Measurements from ENCODE around the gene CACNA2D4.
"Not testable (repeated sequence)": the region's sequence is repeated elsewhere in the genome, so short reads cannot be mapped to it uniquely, and the experiment has no call there.

CACNA2D4 gene

GRCh38 chr12:1918081-1918883, at the start of gene CACNA2D4:
CACNA2D4 (minus strand) TSS chr12:1918652; CDS start chr12:1918473, 179 bp downstream.
- DNase-seq, result no peak

- DNase-seq, result no peak
These were observed 48.2 kb upstream of the CACNA2D4 start for GRCh38 chr12:1966561-1967226.

- no peak for DNase-seq
These were observed 47.5 kb upstream of the CACNA2D4 start for GRCh38 chr12:1965916-1966315.

GRCh38 chr12:1962051-1963020, 43.9 kb upstream of the CACNA2D4 start:
- DNase-seq, result no peak

GRCh38 chr12:1956716-1957115, 38.3 kb upstream of the CACNA2D4 start:
- DNase-seq, result no peak

- DNase-seq, result no peak
These were observed 31.5 kb upstream of the CACNA2D4 start for GRCh38 chr12:1949771-1950470.

- no peak for DNase-seq
These were observed 30.4 kb upstream of the CACNA2D4 start for GRCh38 chr12:1948883-1949282.

GRCh38 chr12:1947081-1947480, 28.6 kb upstream of the CACNA2D4 start:
- no peak for DNase-seq

GRCh38 chr12:1946296-1946695, 27.8 kb upstream of the CACNA2D4 start:
- DNase-seq, result no peak

- DNase-seq, result not testable (repeated sequence)
These were observed 27.1 kb upstream of the CACNA2D4 start for GRCh38 chr12:1945502-1945901.

GRCh38 chr12:1939801-1940607, 21.6 kb upstream of the CACNA2D4 start:
- DNase-seq, result peak; percentile 89 to 92

GRCh38 chr12:1939331-1939730, 20.9 kb upstream of the CACNA2D4 start:
- DNase-seq, result no peak

- DNase-seq, result no peak
These were observed 19.2 kb upstream of the CACNA2D4 start for GRCh38 chr12:1937481-1938224.

- DNase-seq, result no peak
These were observed 18.2 kb upstream of the CACNA2D4 start for GRCh38 chr12:1936406-1937320.

GRCh38 chr12:1935700-1936378, 17.4 kb upstream of the CACNA2D4 start:
- DNase-seq, result no peak

- DNase-seq, result no peak
These were observed 16.8 kb upstream of the CACNA2D4 start for GRCh38 chr12:1935242-1935641.

- no peak for DNase-seq
These were observed 16.4 kb upstream of the CACNA2D4 start for GRCh38 chr12:1934831-1935230.

GRCh38 chr12:1934068-1934467, 15.6 kb upstream of the CACNA2D4 start:
- no peak for DNase-seq
